ENCODE results near the gene FAM118B.

The FAM118B gene

DNA sequence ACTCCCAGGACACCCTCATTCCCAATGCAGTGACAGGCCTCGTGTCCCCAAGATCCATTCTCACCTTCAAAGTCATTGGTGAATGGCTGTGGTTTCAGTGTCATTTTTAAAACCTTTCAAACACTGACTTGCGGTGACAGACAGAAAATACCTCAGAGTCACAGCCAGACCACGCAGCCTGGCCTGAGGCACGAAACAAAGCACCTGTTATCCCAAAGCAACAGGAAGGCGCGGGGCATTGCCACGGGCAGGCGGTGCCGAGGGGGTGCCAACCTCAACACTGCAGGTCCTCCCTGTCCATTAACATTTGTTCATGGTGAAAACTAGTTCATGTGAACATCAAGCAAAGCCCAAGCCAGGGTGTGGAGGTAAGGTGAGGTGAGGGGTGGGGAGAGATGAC is 38.3 kb upstream of the FAM118B start:
- Histone ChIP-seq H3K27me3 (replicated peaks; ENCODE audit: control insufficient read depth, insufficient read depth, low read length) (no peaks in the 10 kb centered on the region), H3K4me3 (ENCODE audit: low read length) (no peak overlapping the region), H3K4me1 (ENCODE audit: control insufficient read depth, insufficient read depth, low read length) (peaks cover 30% of the 10 kb centered on the region), H3K9ac (ENCODE audit: low read length) (no peak overlapping the region), H3K36me3 (ENCODE audit: control insufficient read depth, insufficient read depth, low read length, severe bottlenecking) (no peaks in the 10 kb centered on the region), H3K9me3 (ENCODE audit: control insufficient read depth, low read length) (no peaks in the 10 kb centered on the region)
- no peak for DNase-seq (ENCODE audit: low read depth)

DNA sequence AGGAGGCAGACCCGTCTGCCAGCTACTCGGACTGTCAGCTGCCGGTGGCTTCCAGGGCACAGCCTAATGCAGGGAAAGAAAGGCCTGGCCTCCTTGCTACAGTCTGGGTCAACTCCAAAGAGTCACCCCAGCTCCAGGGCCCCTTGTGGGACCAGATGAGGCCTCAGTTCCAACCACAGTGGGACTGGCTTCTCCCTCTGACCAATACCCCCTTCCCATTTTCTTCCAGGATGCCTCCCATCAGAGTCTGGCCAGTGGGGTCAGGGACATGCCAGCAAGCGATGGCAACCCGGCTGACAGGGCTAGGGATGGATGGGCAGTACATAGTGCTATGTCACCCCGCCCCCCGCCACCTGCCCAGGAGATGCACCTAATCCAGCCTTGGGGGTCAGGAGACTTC is 36.8 kb upstream of the FAM118B start:
- no peak for DNase-seq (ENCODE audit: low read depth)
- Histone ChIP-seq H3K36me3 (ENCODE audit: control insufficient read depth, insufficient read depth, low read length, severe bottlenecking) (no peaks in the 10 kb centered on the region), H3K9ac (ENCODE audit: low read length) (peak overlapping the region; percentile 66), H3K4me3 (ENCODE audit: low read length) (no peak overlapping the region), H3K4me1 (ENCODE audit: control insufficient read depth, insufficient read depth, low read length) (peaks cover 25% of the 10 kb centered on the region), H3K27me3 (replicated peaks; ENCODE audit: control insufficient read depth, insufficient read depth, low read length) (no peaks in the 10 kb centered on the region), H3K9me3 (ENCODE audit: control insufficient read depth, low read length) (no peaks in the 10 kb centered on the region)

DNA sequence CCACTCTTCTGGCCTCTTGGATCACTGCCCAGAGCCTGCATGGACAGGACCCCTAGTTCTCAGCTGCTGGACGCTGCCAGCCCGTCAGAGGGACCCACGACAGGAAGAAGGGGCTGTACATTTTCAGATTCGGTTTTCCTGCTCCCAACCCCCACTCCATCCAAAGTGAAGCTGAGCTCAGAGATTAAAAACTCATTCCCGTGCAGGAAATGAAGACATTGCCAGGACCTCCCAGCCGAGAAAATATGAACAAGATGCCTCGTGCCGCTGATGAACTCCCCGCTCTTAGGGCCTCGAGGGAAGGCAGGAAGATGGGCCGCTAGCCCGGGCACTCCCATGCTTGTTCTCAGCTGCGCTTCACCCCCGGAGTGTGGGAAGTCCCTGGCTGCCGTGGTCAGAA is 36.2 kb upstream of the FAM118B start:
- Histone ChIP-seq H3K4me1 (ENCODE audit: control insufficient read depth, insufficient read depth, low read length) (peaks cover 25% of the 10 kb centered on the region), H3K4me3 (ENCODE audit: low read length) (peak overlapping the region; percentile 26), H3K27me3 (replicated peaks; ENCODE audit: control insufficient read depth, insufficient read depth, low read length) (no peaks in the 10 kb centered on the region), H3K9ac (ENCODE audit: low read length) (peak overlapping the region; percentile 66), H3K36me3 (ENCODE audit: control insufficient read depth, insufficient read depth, low read length, severe bottlenecking) (no peaks in the 10 kb centered on the region), H3K9me3 (ENCODE audit: control insufficient read depth, low read length) (no peaks in the 10 kb centered on the region)
- DNase-seq (ENCODE audit: low read depth): peak; percentile 10

DNA sequence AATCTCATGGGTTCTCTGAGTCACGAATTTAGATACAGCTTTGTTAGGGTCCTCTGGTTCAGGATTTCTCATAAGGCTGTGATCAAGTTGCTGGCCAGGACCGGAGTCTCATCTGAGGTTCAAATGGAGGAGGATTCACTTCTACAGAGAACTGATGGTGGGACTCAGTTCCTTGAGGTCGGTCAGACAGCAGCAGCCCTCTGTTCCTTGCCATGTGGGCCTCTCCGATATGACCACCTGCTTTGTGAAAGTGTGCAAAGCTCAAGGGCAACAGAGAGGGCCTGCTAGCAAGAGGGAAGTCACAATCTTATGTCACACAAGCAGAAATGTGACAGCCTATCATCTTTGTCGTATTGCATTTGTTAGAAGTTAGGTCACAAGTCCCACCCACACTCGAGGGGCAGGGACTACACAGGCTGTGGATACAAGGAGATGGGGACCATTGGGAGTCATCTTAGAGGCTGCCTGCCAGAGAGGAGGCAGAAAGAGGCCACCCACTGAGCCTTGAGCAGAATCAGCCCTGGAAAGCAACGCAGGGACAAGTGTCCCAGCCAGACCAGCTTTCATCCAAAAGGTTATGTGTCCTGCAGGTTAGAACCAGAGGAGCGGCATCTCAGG is 34.6 kb upstream of the FAM118B start:
- H3K4me1 ChIP-seq (ENCODE audit: control insufficient read depth, insufficient read depth, low read length): peaks cover 25% of the 10 kb centered on the region
- no peak overlapping the region for H3K9ac ChIP-seq (ENCODE audit: low read length)
- H3K27me3 ChIP-seq (replicated peaks; ENCODE audit: control insufficient read depth, insufficient read depth, low read length): no peaks in the 10 kb centered on the region
- no peak overlapping the region for H3K4me3 ChIP-seq (ENCODE audit: low read length)
- no peak for DNase-seq (ENCODE audit: low read depth)
- H3K36me3 ChIP-seq (ENCODE audit: control insufficient read depth, insufficient read depth, low read length, severe bottlenecking): no peaks in the 10 kb centered on the region
- no peaks in the 10 kb centered on the region for H3K9me3 ChIP-seq (ENCODE audit: control insufficient read depth, low read length)

DNA sequence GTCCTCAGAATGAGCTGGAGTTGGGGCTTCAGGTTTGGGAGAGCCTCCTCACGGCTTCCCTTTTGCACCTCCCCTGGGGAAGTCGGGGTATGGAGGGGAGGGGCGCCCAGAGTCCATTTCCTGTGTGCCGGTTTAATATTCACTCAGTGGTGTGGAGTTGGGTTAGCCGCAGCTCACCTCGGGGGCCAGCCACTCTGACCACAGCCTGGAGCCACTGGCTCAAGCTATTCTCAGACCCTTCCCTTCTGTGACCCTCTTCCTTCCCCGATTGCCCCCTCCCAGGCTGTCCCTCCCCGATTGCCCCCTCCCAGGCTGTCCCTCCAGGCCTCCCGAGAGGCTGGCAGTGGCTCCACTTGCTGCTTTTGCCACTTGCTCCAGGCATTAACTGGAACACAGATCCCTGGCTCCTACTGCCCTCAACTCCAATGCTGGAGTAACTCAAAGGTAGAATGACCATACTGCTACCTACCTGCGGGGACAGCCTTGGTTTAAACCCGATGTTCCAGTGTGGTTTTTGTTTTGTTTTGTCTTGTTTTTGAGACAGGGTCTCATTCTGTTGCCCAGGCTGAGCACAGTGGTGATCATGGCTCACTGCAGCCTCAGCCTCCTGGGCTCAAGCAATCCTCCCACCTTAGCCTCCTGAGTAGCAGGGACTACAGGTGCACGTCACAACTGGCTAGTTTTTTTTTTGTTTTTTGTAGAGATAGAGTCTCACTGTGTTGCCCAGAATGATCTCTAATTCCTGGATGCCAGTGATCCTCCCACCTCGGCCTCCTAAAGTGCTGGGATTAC is 29.4 kb upstream of the FAM118B start:
- Histone ChIP-seq H3K4me3 (ENCODE audit: low read length) (no peak overlapping the region), H3K9me3 (ENCODE audit: control insufficient read depth, low read length) (no peaks in the 10 kb centered on the region), H3K9ac (ENCODE audit: low read length) (no peak overlapping the region), H3K36me3 (ENCODE audit: control insufficient read depth, insufficient read depth, low read length, severe bottlenecking) (no peaks in the 10 kb centered on the region), H3K4me1 (ENCODE audit: control insufficient read depth, insufficient read depth, low read length) (peaks cover 6% of the 10 kb centered on the region), H3K27me3 (replicated peaks; ENCODE audit: control insufficient read depth, insufficient read depth, low read length) (no peaks in the 10 kb centered on the region)
- no peak for DNase-seq (ENCODE audit: low read depth)

DNA sequence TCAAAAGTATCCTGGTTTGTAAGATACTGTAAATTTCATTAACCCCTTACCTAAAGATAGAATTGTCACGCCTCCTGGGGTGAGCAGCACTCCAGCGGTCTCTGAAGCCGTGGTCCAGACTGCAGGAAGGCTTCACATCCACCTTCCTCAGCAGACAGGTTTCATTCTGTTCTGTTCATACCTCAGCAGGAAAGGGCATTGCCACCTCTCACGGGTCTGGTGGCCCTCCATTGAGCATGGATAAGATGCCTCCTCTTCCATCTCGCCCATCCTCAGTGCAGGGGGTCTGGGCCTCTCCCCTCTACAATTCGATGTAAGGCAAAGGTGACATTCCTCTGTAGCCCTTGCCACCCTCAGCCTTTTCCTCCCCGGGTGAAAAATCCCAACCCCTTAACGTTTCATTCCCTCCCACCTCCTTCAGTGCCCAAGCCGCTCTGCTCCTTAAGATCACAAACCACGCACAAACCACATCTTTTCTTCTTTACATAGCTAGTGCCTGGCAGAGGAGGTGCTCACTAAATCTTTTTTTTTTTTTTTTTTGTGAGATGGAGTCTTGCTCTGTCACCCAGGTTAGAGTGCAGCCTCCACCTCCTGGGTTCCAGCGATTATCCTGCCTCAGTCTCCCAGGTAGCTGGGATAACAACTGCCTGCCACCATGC is 28.7 kb upstream of the FAM118B start:
- no peak overlapping the region for H3K9ac ChIP-seq (ENCODE audit: low read length)
- H3K36me3 ChIP-seq (ENCODE audit: control insufficient read depth, insufficient read depth, low read length, severe bottlenecking): no peaks in the 10 kb centered on the region
- peaks cover 6% of the 10 kb centered on the region for H3K4me1 ChIP-seq (ENCODE audit: control insufficient read depth, insufficient read depth, low read length)
- no peaks in the 10 kb centered on the region for H3K9me3 ChIP-seq (ENCODE audit: control insufficient read depth, low read length)
- DNase-seq (ENCODE audit: low read depth): no peak
- H3K27me3 ChIP-seq (replicated peaks; ENCODE audit: control insufficient read depth, insufficient read depth, low read length): no peaks in the 10 kb centered on the region
- H3K4me3 ChIP-seq (ENCODE audit: low read length): no peak overlapping the region

DNA sequence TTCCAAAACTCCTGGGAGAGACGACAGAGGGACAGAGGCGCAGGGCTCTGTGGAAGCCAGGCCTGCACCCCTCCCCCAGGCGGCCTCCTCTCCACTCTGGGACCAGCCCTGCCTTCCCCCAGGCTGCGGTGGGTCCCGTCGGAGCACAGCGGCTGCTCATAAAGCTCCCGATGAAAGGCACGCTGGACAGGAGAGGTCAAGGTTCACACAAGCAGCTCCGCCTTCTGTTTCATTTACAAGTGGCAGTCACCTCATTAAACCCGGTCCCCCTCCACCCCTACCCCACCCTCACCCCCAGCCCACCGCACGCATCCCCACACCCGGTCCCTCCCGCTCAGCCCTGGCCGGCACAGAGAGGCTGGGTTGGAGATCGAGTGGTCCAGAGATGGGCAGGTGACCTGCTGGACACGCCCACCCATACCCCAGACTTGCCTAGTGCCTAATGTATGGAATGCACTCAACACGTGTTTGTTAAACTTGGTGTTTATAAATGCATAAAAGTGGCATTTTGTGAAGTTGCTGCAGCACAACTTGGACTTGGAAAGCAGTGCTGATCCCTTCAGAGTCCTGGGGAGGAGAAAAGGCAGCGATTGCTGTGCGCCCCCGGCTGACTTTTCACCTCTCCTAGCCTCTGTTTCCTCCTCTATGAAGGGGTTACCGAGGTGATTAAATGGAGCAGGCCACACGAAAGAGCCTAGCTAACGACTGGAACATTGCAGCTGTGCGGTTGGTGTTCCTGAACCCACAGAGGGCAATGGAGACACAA is 26.1 kb upstream of the FAM118B start:
- Histone ChIP-seq H3K36me3 (ENCODE audit: control insufficient read depth, insufficient read depth, low read length, severe bottlenecking) (no peaks in the 10 kb centered on the region), H3K9ac (ENCODE audit: low read length) (no peak overlapping the region), H3K4me1 (ENCODE audit: control insufficient read depth, insufficient read depth, low read length) (peaks cover 6% of the 10 kb centered on the region), H3K9me3 (ENCODE audit: control insufficient read depth, low read length) (no peaks in the 10 kb centered on the region), H3K4me3 (ENCODE audit: low read length) (no peak overlapping the region), H3K27me3 (replicated peaks; ENCODE audit: control insufficient read depth, insufficient read depth, low read length) (no peaks in the 10 kb centered on the region)
- no peak for DNase-seq (ENCODE audit: low read depth)

GRCh38 chr11:126186025-126186698 is 25.4 kb upstream of the FAM118B start:
- peaks cover 2% of the 10 kb centered on the region for H3K36me3 ChIP-seq (ENCODE audit: control insufficient read depth, insufficient read depth, low read length, severe bottlenecking)
- no peak for DNase-seq (ENCODE audit: low read depth)
- H3K4me3 ChIP-seq (ENCODE audit: low read length): no peak overlapping the region
- H3K4me1 ChIP-seq (ENCODE audit: control insufficient read depth, insufficient read depth, low read length): peaks cover 6% of the 10 kb centered on the region
- no peaks in the 10 kb centered on the region for H3K27me3 ChIP-seq (replicated peaks; ENCODE audit: control insufficient read depth, insufficient read depth, low read length)
- no peak overlapping the region for H3K9ac ChIP-seq (ENCODE audit: low read length)
- H3K9me3 ChIP-seq (ENCODE audit: control insufficient read depth, low read length): no peaks in the 10 kb centered on the region

DNA sequence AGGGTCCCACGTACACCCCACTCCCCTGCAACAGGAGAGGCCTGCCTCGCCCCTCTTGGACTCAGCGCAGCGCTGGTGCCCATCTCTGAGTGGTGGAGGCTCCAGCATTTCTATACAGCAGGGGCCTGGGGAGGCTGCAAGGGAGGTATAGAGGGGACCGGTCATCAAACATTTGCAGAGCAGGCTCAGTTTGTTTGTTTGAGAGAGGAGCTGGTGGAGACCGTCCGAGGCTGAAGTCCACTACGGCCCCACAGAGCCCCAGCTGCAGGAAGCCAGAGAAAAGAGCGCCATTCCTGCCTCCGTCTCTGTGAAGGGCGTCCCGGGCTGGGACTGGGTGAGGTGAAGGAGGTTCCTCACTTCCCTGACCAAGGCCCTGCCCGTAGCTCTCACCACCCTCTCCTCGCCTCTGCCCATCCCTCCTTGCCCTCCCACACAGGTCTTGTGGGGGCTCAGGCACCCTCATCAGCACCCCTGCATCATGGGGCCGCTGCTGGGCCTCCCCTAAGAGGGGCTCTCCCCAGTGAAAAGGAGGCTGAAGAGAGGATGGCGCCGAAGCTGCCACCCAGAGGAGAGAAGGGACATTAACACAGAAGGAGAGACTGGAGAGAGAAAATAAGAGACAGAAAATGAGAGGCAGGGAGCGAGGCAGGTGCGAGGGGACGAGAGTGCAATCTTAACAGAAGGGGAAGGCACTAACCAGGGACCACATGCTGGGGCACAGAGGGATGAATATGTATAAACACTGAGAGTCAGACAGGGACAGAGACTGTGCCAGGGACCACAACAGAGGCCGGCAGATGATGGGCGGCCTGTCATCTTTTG is 24.7 kb upstream of the FAM118B start:
- Histone ChIP-seq H3K36me3 (ENCODE audit: control insufficient read depth, insufficient read depth, low read length, severe bottlenecking) (peaks cover 10% of the 10 kb centered on the region), H3K4me3 (ENCODE audit: low read length) (no peak overlapping the region), H3K9me3 (ENCODE audit: control insufficient read depth, low read length) (no peaks in the 10 kb centered on the region), H3K4me1 (ENCODE audit: control insufficient read depth, insufficient read depth, low read length) (peaks cover 6% of the 10 kb centered on the region), H3K9ac (ENCODE audit: low read length) (no peak overlapping the region), H3K27me3 (replicated peaks; ENCODE audit: control insufficient read depth, insufficient read depth, low read length) (no peaks in the 10 kb centered on the region)
- DNase-seq (ENCODE audit: low read depth): peak; percentile 6

- no peaks in the 10 kb centered on the region for H3K27me3 ChIP-seq (replicated peaks; ENCODE audit: control insufficient read depth, insufficient read depth, low read length)
- peaks cover 15% of the 10 kb centered on the region for H3K4me1 ChIP-seq (ENCODE audit: control insufficient read depth, insufficient read depth, low read length)
- H3K4me3 ChIP-seq (ENCODE audit: low read length): no peak overlapping the region
- no peak overlapping the region for H3K9ac ChIP-seq (ENCODE audit: low read length)
- peaks cover 10% of the 10 kb centered on the region for H3K36me3 ChIP-seq (ENCODE audit: control insufficient read depth, insufficient read depth, low read length, severe bottlenecking)
- H3K9me3 ChIP-seq (ENCODE audit: control insufficient read depth, low read length): no peaks in the 10 kb centered on the region
- no peak for DNase-seq (ENCODE audit: low read depth)
Measured at GRCh38 chr11:126188332-126189108, 23.1 kb upstream of the FAM118B start.

All from adipocyte (in vitro differentiated cells).